AG08396 (cell line): ENCODE measurements around the gene NT5C.
"Not testable (repeated sequence)": the region's sequence is repeated elsewhere in the genome, so short reads cannot be mapped to it uniquely, and the experiment has no call there.

Source experiments
- DNase-seq: peaks from one replicate; pipeline ENCODE4 v3.0.0; 2012; ENCODE audit warnings: low spot score, mixed read lengths

NT5C gene

GRCh38 chr17:75131278-75132017, at the start of gene NT5C:
Gene NT5C, minus strand, starts transcription at chr17:75131742. Its CDS starts 35 bp downstream, at chr17:75131707.
- peak; percentile 91 for DNase-seq

GRCh38 chr17:75181110-75181509, 49.6 kb upstream of the NT5C start:
- DNase-seq = no peak

- no peak for DNase-seq
These were observed 46.9 kb upstream of the NT5C start for GRCh38 chr17:75178453-75178852.

- no peak for DNase-seq
These were observed 45.1 kb upstream of the NT5C start for GRCh38 chr17:75176625-75177024.

GRCh38 chr17:75174996-75175395, 43.5 kb upstream of the NT5C start:
- no peak for DNase-seq

- no peak for DNase-seq
These were observed 42.0 kb upstream of the NT5C start for GRCh38 chr17:75173526-75173925.

GRCh38 chr17:75168998-75169397, 37.5 kb upstream of the NT5C start:
- DNase-seq = no peak

GRCh38 chr17:75164606-75165005, 33.1 kb upstream of the NT5C start:
- not testable (repeated sequence) for DNase-seq

GRCh38 chr17:75163074-75163473, 31.5 kb upstream of the NT5C start:
- DNase-seq = no peak

- DNase-seq = no peak
These were observed 28.7 kb upstream of the NT5C start for GRCh38 chr17:75160211-75160610.

- DNase-seq = no peak
These were observed 27.9 kb upstream of the NT5C start for GRCh38 chr17:75159196-75160031.

GRCh38 chr17:75158480-75158879, 26.9 kb upstream of the NT5C start:
- not testable (repeated sequence) for DNase-seq

- no peak for DNase-seq
These were observed 23.7 kb upstream of the NT5C start for GRCh38 chr17:75155191-75155601.

- peak; percentile 98 for DNase-seq
These were observed 22.9 kb upstream of the NT5C start, which contains the start of gene JPT1 for GRCh38 chr17:75154195-75155106. Gene JPT1, minus strand, starts transcription at chr17:75154512. Its CDS starts 115 bp downstream, at chr17:75154397.

- DNase-seq = no peak
These were observed 22.2 kb upstream of the NT5C start for GRCh38 chr17:75153780-75154194.

- peak; percentile 41 for DNase-seq
These were observed 21.6 kb upstream of the NT5C start for GRCh38 chr17:75152922-75153779.

- no peak for DNase-seq
These were observed 21.0 kb upstream of the NT5C start for GRCh38 chr17:75152523-75152921.

GRCh38 chr17:75151930-75152329, 20.4 kb upstream of the NT5C start:
- DNase-seq = no peak

- DNase-seq = no peak
These were observed 16.5 kb upstream of the NT5C start for GRCh38 chr17:75147878-75148546.

GRCh38 chr17:75146592-75146991, 15.1 kb upstream of the NT5C start:
- DNase-seq = no peak
